Heart left ventricle (tissue), 13 donors: ENCODE data around the gene USP7.
"Not testable (repeated sequence)": the region's sequence is repeated elsewhere in the genome, so short reads cannot be mapped to it uniquely, and the experiment has no call there.

Experiments used
- POLR2A ChIP-seq, 2 donors: fragments of 450-650 bp; IDR thresholded peaks; one replicate each; pipeline ENCODE4 v1.6.1; 2017; ENCODE audit warnings: antibody characterized with exemption in 2 of 2, mild to moderate bottlenecking in 2 of 2, moderate library complexity in 2 of 2
- TF ChIP-seq, protein P1 (sequence below), 12 donors: fragments of 200-600 bp; sonication (generic) in 4 of 12; IDR thresholded peaks; one replicate each; pipeline versions ENCODE4 v1.5.0 to v1.8.0; 2018 to 2022; ENCODE audit warnings: antibody characterized with exemption in 12 of 12, mild to moderate bottlenecking in 5 of 12
- donor health status: ischemic (EF 13 %, LVEDD 7.1; RV severe dilation, severe dysfunction).
- donor health status: DM: no; HTN: yes; CAD: no.
- donor health status: DM: no; HTN: no; CAD: no.
- donor health status: ischemic (EF 25% LVEDD 6.9; RV normal size, moderate dysfunction).
- donor health status: ischemic (EF 25% LVEDD 5.7; RV mildly dilated, moderate dysfunction).
- donor health status: ischemic (EF 35%, LVEDD 5.7; RV mildly dilated, moderate dysfunction).
- donor health status: nonischemic (EF 11% LVEDD 7.7; RV severe dilation, severe dysfunction).
- donor health status: DM: yes; HTN: yes; CAD: no.
- donor health status: PGD.
- donor health status: ischemic (EF 29% LVEDD 5.4; RV normal size, mild dysfunction).
- donor health status: nonischemic (EF 23%, LVEDD 6.1; RV moderate dilation, normal function).

DNA sequence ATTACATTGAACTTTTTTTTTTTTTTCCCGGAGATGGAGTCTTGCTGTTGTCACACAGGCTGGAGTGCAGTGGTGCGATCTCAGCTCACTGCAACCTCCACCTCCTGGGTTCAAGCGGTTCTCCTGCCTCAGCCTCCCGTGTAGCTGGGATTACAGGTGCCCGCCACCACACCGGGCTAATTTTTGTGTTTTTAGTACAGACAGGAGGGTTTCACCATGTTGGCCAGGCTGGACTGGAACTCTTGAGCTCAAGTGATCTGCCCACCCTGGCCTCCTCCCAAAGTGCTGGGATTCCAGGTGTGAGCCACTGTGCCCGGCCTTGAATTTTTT is 89.9 kb downstream of the USP7 start:
- TF ChIP-seq, protein P1, sequence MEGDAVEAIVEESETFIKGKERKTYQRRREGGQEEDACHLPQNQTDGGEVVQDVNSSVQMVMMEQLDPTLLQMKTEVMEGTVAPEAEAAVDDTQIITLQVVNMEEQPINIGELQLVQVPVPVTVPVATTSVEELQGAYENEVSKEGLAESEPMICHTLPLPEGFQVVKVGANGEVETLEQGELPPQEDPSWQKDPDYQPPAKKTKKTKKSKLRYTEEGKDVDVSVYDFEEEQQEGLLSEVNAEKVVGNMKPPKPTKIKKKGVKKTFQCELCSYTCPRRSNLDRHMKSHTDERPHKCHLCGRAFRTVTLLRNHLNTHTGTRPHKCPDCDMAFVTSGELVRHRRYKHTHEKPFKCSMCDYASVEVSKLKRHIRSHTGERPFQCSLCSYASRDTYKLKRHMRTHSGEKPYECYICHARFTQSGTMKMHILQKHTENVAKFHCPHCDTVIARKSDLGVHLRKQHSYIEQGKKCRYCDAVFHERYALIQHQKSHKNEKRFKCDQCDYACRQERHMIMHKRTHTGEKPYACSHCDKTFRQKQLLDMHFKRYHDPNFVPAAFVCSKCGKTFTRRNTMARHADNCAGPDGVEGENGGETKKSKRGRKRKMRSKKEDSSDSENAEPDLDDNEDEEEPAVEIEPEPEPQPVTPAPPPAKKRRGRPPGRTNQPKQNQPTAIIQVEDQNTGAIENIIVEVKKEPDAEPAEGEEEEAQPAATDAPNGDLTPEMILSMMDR (IDR thresholded peaks at IDR 0.05) = not testable (repeated sequence)
- TF ChIP-seq POLR2A (IDR thresholded peaks at IDR 0.05) = not testable (repeated sequence)
